BJ (cell line): ENCODE data around the gene TMEM255B. TPM values are rescaled to one million over a fixed set of nuclear protein-coding genes. Genes with fewer than 3 reads are reported as not detected.

ENCODE experiments used
- CTCF ChIA-PET: fragments of 350-600 bp; formaldehyde crosslinking; extraction: SDS; loops from one replicate; lab custom pipeline; 2021; ENCODE audit warnings: antibody characterized with exemption, inconsistent platforms; lab: Yijun Ruan, JAX
- POLR2A ChIA-PET: fragments of 300-600 bp; sonication (Branson Sonifier 250); formaldehyde crosslinking; extraction: SDS; loops from one replicate; lab custom pipeline; 2021; ENCODE audit warnings: antibody characterized with exemption; lab: Charles Lee
- DNase-seq: peaks from one replicate; pipeline ENCODE4 v3.0.0-alpha.2; 2011; ENCODE audit warnings: low read depth
- H3K27me3 ChIP-seq: 2 replicates; pipeline ENCODE4 v1.6.0; 2011; ENCODE audit warnings: low read length; ENCODE audit not compliant: control insufficient read depth, insufficient read depth
- H3K36me3 ChIP-seq: 2 replicates; pipeline ENCODE4 v1.5.1; 2011; ENCODE audit warnings: low read length; ENCODE audit not compliant: control insufficient read depth, insufficient read depth
- H3K4me3 ChIP-seq: 2 replicates; pipeline ENCODE4 v1.5.1; 2011; ENCODE audit warnings: low read depth, mild to moderate bottlenecking, control low read depth, low read length
- polyA plus RNA-seq: library from polyadenylated mRNA; depleted of rRNA; stranded (reverse); fragments of >200 nt; gene quantifications from 2 replicates; pipeline ENCODE4 v1.2.3, GENCODE V29; 2011
- TF ChIP-seq, protein P1 (sequence below): IDR thresholded peaks from 2 replicates; pipeline ENCODE4 v1.5.1; 2011; ENCODE audit warnings: low read depth, mild to moderate bottlenecking, control low read depth, inconsistent platforms, low read length, moderate library complexity; ENCODE audit not compliant: insufficient read depth

TMEM255B gene
- polyA plus RNA-seq, 1 experiment: 1.9 TPM

DNA sequence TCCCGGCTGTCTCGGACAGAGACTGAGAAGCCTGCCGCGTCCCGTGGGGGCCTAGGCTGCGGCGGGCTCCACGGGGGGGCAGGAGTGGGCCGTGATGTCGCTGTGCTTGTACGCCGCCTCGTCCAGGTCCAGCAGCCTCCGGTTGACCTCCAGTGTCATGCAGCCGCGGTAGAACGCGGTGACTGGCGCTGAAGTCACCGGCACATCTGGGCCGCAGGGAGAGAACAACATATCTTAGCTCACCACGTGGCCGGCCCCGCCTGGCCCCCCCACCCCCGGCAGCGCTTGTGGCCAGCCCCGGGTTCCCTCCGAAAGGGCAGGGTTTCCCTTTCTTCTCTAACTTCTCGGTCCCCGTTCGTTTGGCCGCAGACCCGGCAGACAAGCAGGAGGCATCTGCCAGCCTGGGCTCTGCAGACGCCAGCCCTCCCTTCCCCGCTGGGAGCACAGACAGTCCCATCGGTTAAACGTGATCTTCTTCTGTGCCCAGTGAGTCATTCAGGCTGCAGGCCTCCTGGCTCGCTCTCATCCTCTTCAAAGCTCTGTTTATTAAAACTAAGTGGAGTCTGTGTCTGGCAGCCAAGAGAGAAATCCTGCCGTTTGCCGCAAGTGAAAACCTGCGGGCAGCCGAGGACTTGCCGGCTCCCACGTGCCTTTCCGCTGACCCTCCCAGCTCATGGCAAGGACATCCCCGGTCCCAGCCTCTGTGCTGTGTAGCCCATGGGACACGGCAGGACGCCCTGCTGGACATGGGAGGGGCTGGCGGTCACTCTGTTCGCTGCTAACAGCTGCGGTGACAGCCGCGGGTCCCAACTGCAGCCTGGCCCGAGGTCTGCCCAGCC is 62.0 kb downstream of the TMEM255B start:
- POLR2A ChIA-PET: no interaction called here
- TF ChIP-seq, protein P1, sequence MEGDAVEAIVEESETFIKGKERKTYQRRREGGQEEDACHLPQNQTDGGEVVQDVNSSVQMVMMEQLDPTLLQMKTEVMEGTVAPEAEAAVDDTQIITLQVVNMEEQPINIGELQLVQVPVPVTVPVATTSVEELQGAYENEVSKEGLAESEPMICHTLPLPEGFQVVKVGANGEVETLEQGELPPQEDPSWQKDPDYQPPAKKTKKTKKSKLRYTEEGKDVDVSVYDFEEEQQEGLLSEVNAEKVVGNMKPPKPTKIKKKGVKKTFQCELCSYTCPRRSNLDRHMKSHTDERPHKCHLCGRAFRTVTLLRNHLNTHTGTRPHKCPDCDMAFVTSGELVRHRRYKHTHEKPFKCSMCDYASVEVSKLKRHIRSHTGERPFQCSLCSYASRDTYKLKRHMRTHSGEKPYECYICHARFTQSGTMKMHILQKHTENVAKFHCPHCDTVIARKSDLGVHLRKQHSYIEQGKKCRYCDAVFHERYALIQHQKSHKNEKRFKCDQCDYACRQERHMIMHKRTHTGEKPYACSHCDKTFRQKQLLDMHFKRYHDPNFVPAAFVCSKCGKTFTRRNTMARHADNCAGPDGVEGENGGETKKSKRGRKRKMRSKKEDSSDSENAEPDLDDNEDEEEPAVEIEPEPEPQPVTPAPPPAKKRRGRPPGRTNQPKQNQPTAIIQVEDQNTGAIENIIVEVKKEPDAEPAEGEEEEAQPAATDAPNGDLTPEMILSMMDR: 0 out of 2 replicates have a peak, but pooled peaks have one; percentile 17
- peaks cover 36% of the 10 kb centered on the region for H3K36me3 ChIP-seq
- CTCF ChIA-PET: interaction anchor here (1.0 to 5.0 kb wide), 3 partner anchors 82 to 125 kb away, joined by 3 to 31 read pairs (median 3); no protein-coding TSS in a partner anchor
- DNase-seq: peak; percentile 97
- H3K4me3 ChIP-seq: no peak overlapping the region
- H3K27me3 ChIP-seq: no peaks in the 10 kb centered on the region

DNA sequence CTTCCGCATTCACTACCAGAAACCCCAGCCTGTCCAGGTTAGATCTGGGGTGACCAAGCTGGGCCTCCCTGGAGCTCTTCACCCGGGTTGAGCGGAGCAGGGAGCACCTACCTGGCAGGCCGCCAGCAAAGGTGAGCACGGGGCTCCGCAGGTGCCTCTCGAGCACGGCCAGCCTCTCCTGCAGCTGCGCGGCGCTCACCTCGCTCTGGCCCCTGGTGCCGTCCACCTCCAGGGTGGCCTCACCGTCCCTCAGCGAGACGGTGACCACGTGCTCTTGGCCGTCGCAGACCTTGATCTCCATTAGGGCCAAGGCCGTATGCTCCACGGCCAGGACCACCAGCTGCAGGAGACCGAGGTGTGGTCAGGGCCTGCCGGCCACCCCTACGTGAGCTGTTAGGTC is 62.8 kb downstream of the TMEM255B start:
- TF ChIP-seq, protein P1: no peak
- CTCF ChIA-PET: interaction anchor here (1.2 to 5.0 kb wide), 2 partner anchors 82 to 125 kb away, joined by 3 to 31 read pairs; no protein-coding TSS in a partner anchor
- Histone ChIP-seq H3K4me3 (no peak overlapping the region), H3K27me3 (no peaks in the 10 kb centered on the region), H3K36me3 (peaks cover 38% of the 10 kb centered on the region)
- POLR2A ChIA-PET: no interaction called here
- DNase-seq: no peak

GRCh38 chr13:113822266-113822665 is 63.2 kb downstream of the TMEM255B start:
- Histone ChIP-seq H3K4me3 (no peak overlapping the region), H3K36me3 (peaks cover 42% of the 10 kb centered on the region)

DNA sequence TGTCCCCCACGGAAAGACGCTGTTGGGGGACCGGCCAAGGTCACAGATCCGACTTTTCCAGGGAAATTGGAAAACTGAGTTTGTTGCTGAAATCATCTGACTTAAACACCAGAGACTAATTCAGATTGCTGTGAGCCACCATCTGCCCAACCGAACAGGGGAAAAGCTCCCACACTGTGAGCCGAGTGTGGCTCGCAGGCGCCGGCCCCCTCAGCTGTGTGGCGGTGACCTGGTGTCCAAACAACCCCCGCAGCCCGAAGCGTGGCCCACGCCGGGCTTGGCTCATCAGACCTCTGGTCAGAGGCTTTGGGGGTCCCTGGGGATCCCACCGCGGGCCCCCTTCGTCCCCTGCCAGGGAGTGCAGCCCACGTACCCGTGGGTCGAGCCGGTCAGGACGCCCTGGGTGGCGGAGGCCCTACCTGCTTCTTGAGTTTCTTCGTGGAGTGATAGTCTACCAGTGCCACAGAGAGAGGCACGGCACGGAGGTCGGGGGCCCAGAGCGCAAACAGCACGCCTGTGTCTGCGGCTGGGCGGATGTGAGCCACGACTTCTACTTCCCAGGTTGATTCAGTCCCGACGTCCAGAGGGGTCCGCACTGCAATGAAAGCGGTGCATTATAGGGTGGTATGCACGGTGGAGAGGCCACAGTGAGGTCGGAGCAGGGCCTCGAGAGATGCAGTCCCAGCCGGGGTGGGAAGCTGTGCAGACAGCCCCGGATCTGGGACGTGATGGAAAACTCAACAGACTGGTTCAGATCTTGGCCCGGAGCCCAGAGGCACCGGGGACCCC is 64.1 kb downstream of the TMEM255B start:
- TF ChIP-seq, protein P1: no peak
- no peaks in the 10 kb centered on the region for H3K27me3 ChIP-seq
- DNase-seq: no peak
- no peak overlapping the region for H3K4me3 ChIP-seq
- peaks cover 46% of the 10 kb centered on the region for H3K36me3 ChIP-seq
- ChIA-PET POLR2A (no interaction called here), CTCF (interaction anchor here (5.0 kb wide), 1 partner anchor 123 kb away, joined by 31 read pairs; no protein-coding TSS in a partner anchor)

More at GRCh38 chr13:113822266-113822665, 63.2 kb downstream of the TMEM255B start:
- POLR2A ChIA-PET: no interaction called here
- DNase-seq: no peak
- CTCF ChIA-PET: interaction anchor here (5.0 kb wide), 1 partner anchor 124 kb away, joined by 31 read pairs; no protein-coding TSS in a partner anchor
- TF ChIP-seq, protein P1: no peak
- H3K27me3 ChIP-seq: no peaks in the 10 kb centered on the region
